PC-3 (cell line): ENCODE measurements around the gene TWF2. TPM values are rescaled to one million over a fixed set of nuclear protein-coding genes. Genes with fewer than 3 reads are reported as not detected.

Source experiments
- ATAC-seq: fragments of 200-7000 bp; cut with Tn5 transposase; 2 replicates; pipeline ENCODE4 v1.9.1; 2020; ENCODE audit warnings: mild to moderate bottlenecking, moderate library complexity
- BruUV-seq: library from RNA; stranded (reverse); fragments of 400-500 nt; replicated peaks from 2 replicates; lab custom pipeline; 2021; lab: Mats Ljungman, UMichigan
- CTCF ChIA-PET: fragments of 300-600 bp; sonication (Branson Sonifier 250); formaldehyde crosslinking; loops from one replicate; lab custom pipeline; 2022; ENCODE audit warnings: antibody characterized with exemption; lab: Charles Lee
- POLR2A ChIA-PET: fragments of 300-600 bp; sonication (Branson Sonifier 250); formaldehyde crosslinking; loops from one replicate; lab custom pipeline; 2022; ENCODE audit warnings: antibody characterized with exemption; ENCODE audit not compliant: unreplicated experiment; lab: Charles Lee
- DNase-seq: peaks from one replicate; pipeline ENCODE4 v3.0.0-alpha.2; 2015
- H2AFZ ChIP-seq: fragments of 300-600 bp; sonication (generic); 2 replicates; pipeline ENCODE4 v1.6.0; 2016; ENCODE audit warnings: antibody characterized with exemption, low read length
- H3F3A ChIP-seq: fragments of 300-600 bp; sonication (generic); one replicate; pipeline ENCODE4 v1.6.0; 2017; ENCODE audit warnings: antibody characterized with exemption, low read length, control low read depth, mild to moderate bottlenecking; ENCODE audit not compliant: unreplicated experiment
- H3K27ac ChIP-seq: fragments of 300-600 bp; sonication (generic); 2 replicates; pipeline ENCODE4 v1.5.1; 2016; ENCODE audit warnings: mild to moderate bottlenecking, low read length
- H3K27me3 ChIP-seq: fragments of 300-600 bp; sonication (generic); 2 replicates; pipeline ENCODE4 v1.6.1; 2016; ENCODE audit warnings: low read length, mixed read lengths
- H3K36me3 ChIP-seq: fragments of 300-600 bp; sonication (generic); 2 replicates; pipeline ENCODE4 v1.6.1; 2016; ENCODE audit warnings: low read depth, mixed run types, low read length, mixed read lengths
- H3K4me1 ChIP-seq: fragments of 300-600 bp; sonication (generic); 2 replicates; pipeline ENCODE4 v1.5.1; 2016; ENCODE audit warnings: low read length; ENCODE audit not compliant: insufficient read depth
- H3K4me2 ChIP-seq: fragments of 300-600 bp; sonication (generic); 2 replicates; pipeline ENCODE4 v1.6.0; 2016; ENCODE audit warnings: low read length
- H3K4me3 ChIP-seq: fragments of 300-600 bp; sonication (generic); 2 replicates; pipeline ENCODE4 v1.5.1; 2016; ENCODE audit warnings: mild to moderate bottlenecking, low read length, mixed read lengths
- H3K79me2 ChIP-seq: fragments of 300-600 bp; sonication (generic); 2 replicates; pipeline ENCODE4 v1.6.1; 2017; ENCODE audit warnings: low read length, mixed read lengths
- H3K9ac ChIP-seq: fragments of 300-600 bp; sonication (generic); 2 replicates; pipeline ENCODE4 v1.6.0; 2016; ENCODE audit warnings: mild to moderate bottlenecking, low read length
- H3K9me2 ChIP-seq: fragments of 300-600 bp; sonication (generic); replicated peaks from 2 replicates; pipeline ENCODE4 v1.6.1; 2016; ENCODE audit warnings: mixed run types, low read length, mixed read lengths
- H3K9me3 ChIP-seq: fragments of 300-600 bp; sonication (generic); 2 replicates; pipeline ENCODE4 v1.6.1; 2016; ENCODE audit warnings: low read length, mixed read lengths
- H4K20me1 ChIP-seq: fragments of 300-600 bp; sonication (generic); 2 replicates; pipeline ENCODE4 v1.6.1; 2016; ENCODE audit warnings: low read length, mixed read lengths
- EZH2 ChIP-seq: fragments of 300-600 bp; sonication (generic); IDR thresholded peaks from one replicate; pipeline ENCODE4 v1.6.1; 2017; ENCODE audit warnings: antibody characterized with exemption, mild to moderate bottlenecking, low read length; ENCODE audit not compliant: unreplicated experiment
- EZH2phosphoT487 ChIP-seq: fragments of 300-600 bp; sonication (generic); IDR thresholded peaks from 2 replicates; pipeline ENCODE4 v1.6.1; 2018; ENCODE audit warnings: mild to moderate bottlenecking, antibody characterized with exemption, low read length, borderline replicate concordance
- intact Hi-C: fragments of 100-400 bp; cut with micrococcal nuclease; formaldehyde crosslinking; loops from 2 replicates; pipeline ENCODE4 v1.9.0; 2023
- total RNA-seq: library from RNA; depleted of rRNA; stranded (reverse); fragments of >200 nt; gene quantifications from 2 replicates; pipeline ENCODE4 v1.2.3, GENCODE V29; 2014
- TF ChIP-seq, protein P1 (sequence below): fragments of 300-600 bp; sonication (generic); conservative IDR thresholded peaks from 2 replicates; pipeline ENCODE4 v1.5.1; 2017; ENCODE audit warnings: antibody characterized with exemption, low read depth, mild to moderate bottlenecking, low read length

The TWF2 gene
- total RNA-seq, 1 experiment from 2014 or later, result 147 TPM

GRCh38 chr3:52197842-52198625 lies 40.9 kb downstream of the TWF2 start, which contains the start of gene ALAS1:
Gene ALAS1, plus strand, starts transcription at chr3:52198160. Its CDS starts 1,082 bp downstream, at chr3:52199242.
- intact Hi-C loops, result loop anchor here (2.0 kb wide), 1 partner anchor 43 kb away; the partner anchor contains the start of gene POC1A
- peaks cover 11% of the 10 kb centered on the region; the same call in 1 of the 2 replicates for H4K20me1 ChIP-seq
- H3K79me2 ChIP-seq, result peaks cover 38% of the 10 kb centered on the region
- TF ChIP-seq, protein P1, sequence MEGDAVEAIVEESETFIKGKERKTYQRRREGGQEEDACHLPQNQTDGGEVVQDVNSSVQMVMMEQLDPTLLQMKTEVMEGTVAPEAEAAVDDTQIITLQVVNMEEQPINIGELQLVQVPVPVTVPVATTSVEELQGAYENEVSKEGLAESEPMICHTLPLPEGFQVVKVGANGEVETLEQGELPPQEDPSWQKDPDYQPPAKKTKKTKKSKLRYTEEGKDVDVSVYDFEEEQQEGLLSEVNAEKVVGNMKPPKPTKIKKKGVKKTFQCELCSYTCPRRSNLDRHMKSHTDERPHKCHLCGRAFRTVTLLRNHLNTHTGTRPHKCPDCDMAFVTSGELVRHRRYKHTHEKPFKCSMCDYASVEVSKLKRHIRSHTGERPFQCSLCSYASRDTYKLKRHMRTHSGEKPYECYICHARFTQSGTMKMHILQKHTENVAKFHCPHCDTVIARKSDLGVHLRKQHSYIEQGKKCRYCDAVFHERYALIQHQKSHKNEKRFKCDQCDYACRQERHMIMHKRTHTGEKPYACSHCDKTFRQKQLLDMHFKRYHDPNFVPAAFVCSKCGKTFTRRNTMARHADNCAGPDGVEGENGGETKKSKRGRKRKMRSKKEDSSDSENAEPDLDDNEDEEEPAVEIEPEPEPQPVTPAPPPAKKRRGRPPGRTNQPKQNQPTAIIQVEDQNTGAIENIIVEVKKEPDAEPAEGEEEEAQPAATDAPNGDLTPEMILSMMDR, result no peak
- TF ChIP-seq EZH2 (no peak), EZH2phosphoT487 (no peak)
- peak within 1 kb of the TSS; percentile 79 for H2AFZ ChIP-seq
- no peaks in the 10 kb centered on the region for H3K27me3 ChIP-seq
- H3K4me3 ChIP-seq, result peak within 1 kb of the TSS; percentile 83
- ChIA-PET POLR2A (no interaction called here), CTCF (no interaction called here)
- H3K9me3 ChIP-seq, result no peaks in the 10 kb centered on the region
- H3K9me2 ChIP-seq, result no peaks in the 10 kb centered on the region
- ATAC-seq (peak; percentile 72), DNase-seq (peak; percentile 96)
- BruUV-seq, result TSS peak; percentile 49
- H3K9ac ChIP-seq, result peak within 1 kb of the TSS; percentile 88
- peaks cover 26% of the 10 kb centered on the region for H3K36me3 ChIP-seq
- H3F3A ChIP-seq, result no peaks in the 10 kb centered on the region
- H3K27ac ChIP-seq, result peak within 1 kb of the TSS; percentile 31
- peaks cover 46% of the 10 kb centered on the region for H3K4me1 ChIP-seq
- H3K4me2 ChIP-seq, result peak within 1 kb of the TSS; percentile 95

GRCh38 chr3:52197499-52197841 lies 41.5 kb downstream of the TWF2 start:
- peak overlapping the region; percentile 95 for H3K4me2 ChIP-seq
- H3K27me3 ChIP-seq, result no peaks in the 10 kb centered on the region
- DNase-seq (no peak), ATAC-seq (no peak)
- peaks cover 11% of the 10 kb centered on the region; the same call in 1 of the 2 replicates for H4K20me1 ChIP-seq
- ChIA-PET POLR2A (no interaction called here), CTCF (no interaction called here)
- H3K79me2 ChIP-seq, result peaks cover 38% of the 10 kb centered on the region
- TF ChIP-seq, protein P1, result no peak
- no peak for TF ChIP-seq EZH2
- TF ChIP-seq EZH2phosphoT487, result no peak
- H3K4me1 ChIP-seq, result peaks cover 50% of the 10 kb centered on the region
- peak overlapping the region; percentile 83; the same call in 1 of the 2 replicates for H3K4me3 ChIP-seq
- peak overlapping the region; percentile 31 for H3K27ac ChIP-seq
- intact Hi-C loops, result no loop called here
- H2AFZ ChIP-seq, result peak overlapping the region; percentile 79
- peaks cover 21% of the 10 kb centered on the region for H3K36me3 ChIP-seq
- peak overlapping the region; percentile 88 for H3K9ac ChIP-seq
- no peaks in the 10 kb centered on the region for H3K9me2 ChIP-seq
- no peaks in the 10 kb centered on the region for H3K9me3 ChIP-seq
- BruUV-seq, result TSS peak; percentile 88
- H3F3A ChIP-seq, result no peaks in the 10 kb centered on the region

GRCh38 chr3:52196977-52197376 lies 42.0 kb downstream of the TWF2 start:
- no peaks in the 10 kb centered on the region for H3K27me3 ChIP-seq
- TF ChIP-seq, protein P1, result no peak
- TF ChIP-seq EZH2 (no peak), EZH2phosphoT487 (no peak)
- H4K20me1 ChIP-seq, result peaks cover 11% of the 10 kb centered on the region; the same call in 1 of the 2 replicates
- POLR2A ChIA-PET, result no interaction called here
- H3K9me3 ChIP-seq, result no peaks in the 10 kb centered on the region
- H3K4me2 ChIP-seq, result peak overlapping the region; percentile 95; the same call in 1 of the 2 replicates
- no peak overlapping the region for H3K27ac ChIP-seq
- ATAC-seq, result no peak
- H3K4me3 ChIP-seq, result no peak overlapping the region
- no peaks in the 10 kb centered on the region for H3F3A ChIP-seq
- H2AFZ ChIP-seq, result 0 out of 2 replicates have a peak overlapping the region, but pooled peaks have one; percentile 79
- H3K36me3 ChIP-seq, result peaks cover 17% of the 10 kb centered on the region
- peaks cover 38% of the 10 kb centered on the region for H3K79me2 ChIP-seq
- no peaks in the 10 kb centered on the region for H3K9me2 ChIP-seq
- H3K9ac ChIP-seq, result no peak overlapping the region
- peak; percentile 25 for DNase-seq
- CTCF ChIA-PET, result no interaction called here
- H3K4me1 ChIP-seq, result peaks cover 50% of the 10 kb centered on the region
- intact Hi-C loops, result no loop called here
- no TSS peak for BruUV-seq
